D721Med (cell line): Measurements from ENCODE around the gene TMEM182.

Experiments used
- DNase-seq: peaks from one replicate; pipeline ENCODE4 v3.0.0; 2011; ENCODE audit warnings: low spot score; ENCODE audit not compliant: insufficient read length
- FAIRE-seq: peaks from 2 replicates; lab custom pipeline; 2011; peaks lifted over from hg19 to GRCh38; lab: Jason Lieb, UNC
- TF ChIP-seq, protein P1 (sequence below): IDR thresholded peaks from 2 replicates; pipeline ENCODE4 v1.5.1; 2012; ENCODE audit warnings: mild to moderate bottlenecking, control low read depth; ENCODE audit not compliant: insufficient read depth; ENCODE audit errors: missing control alignments

TMEM182 gene, protein sequence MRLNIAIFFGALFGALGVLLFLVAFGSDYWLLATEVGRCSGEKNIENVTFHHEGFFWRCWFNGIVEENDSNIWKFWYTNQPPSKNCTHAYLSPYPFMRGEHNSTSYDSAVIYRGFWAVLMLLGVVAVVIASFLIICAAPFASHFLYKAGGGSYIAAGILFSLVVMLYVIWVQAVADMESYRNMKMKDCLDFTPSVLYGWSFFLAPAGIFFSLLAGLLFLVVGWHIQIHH

DNA sequence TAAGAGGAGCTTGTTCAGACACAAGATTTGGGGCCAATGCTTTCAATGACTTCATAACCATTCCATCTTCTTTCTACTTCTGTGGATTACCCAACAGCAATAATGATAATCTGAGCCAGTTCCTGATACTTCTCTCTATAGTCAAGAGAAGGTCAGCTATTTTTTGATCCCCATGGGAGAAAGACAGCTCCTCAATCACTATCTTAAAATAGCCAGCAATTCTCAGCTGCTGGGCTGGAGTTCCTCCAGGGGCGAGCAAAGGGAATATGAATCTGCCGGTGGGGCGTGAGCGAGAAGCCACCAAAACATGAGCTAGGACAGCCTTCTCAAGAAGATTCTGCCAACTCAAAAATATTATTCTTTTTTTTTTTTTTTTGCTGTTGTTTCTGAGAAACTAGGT is at the start of gene TMEM182:
Gene TMEM182 (plus strand): TSS at position 269 of the 400 bp plus-strand sequence. CDS start 187 bp downstream, outside the sequence.
- TF ChIP-seq, protein P1, sequence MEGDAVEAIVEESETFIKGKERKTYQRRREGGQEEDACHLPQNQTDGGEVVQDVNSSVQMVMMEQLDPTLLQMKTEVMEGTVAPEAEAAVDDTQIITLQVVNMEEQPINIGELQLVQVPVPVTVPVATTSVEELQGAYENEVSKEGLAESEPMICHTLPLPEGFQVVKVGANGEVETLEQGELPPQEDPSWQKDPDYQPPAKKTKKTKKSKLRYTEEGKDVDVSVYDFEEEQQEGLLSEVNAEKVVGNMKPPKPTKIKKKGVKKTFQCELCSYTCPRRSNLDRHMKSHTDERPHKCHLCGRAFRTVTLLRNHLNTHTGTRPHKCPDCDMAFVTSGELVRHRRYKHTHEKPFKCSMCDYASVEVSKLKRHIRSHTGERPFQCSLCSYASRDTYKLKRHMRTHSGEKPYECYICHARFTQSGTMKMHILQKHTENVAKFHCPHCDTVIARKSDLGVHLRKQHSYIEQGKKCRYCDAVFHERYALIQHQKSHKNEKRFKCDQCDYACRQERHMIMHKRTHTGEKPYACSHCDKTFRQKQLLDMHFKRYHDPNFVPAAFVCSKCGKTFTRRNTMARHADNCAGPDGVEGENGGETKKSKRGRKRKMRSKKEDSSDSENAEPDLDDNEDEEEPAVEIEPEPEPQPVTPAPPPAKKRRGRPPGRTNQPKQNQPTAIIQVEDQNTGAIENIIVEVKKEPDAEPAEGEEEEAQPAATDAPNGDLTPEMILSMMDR: no peak
- FAIRE-seq: no peak
- DNase-seq: no peak

DNA sequence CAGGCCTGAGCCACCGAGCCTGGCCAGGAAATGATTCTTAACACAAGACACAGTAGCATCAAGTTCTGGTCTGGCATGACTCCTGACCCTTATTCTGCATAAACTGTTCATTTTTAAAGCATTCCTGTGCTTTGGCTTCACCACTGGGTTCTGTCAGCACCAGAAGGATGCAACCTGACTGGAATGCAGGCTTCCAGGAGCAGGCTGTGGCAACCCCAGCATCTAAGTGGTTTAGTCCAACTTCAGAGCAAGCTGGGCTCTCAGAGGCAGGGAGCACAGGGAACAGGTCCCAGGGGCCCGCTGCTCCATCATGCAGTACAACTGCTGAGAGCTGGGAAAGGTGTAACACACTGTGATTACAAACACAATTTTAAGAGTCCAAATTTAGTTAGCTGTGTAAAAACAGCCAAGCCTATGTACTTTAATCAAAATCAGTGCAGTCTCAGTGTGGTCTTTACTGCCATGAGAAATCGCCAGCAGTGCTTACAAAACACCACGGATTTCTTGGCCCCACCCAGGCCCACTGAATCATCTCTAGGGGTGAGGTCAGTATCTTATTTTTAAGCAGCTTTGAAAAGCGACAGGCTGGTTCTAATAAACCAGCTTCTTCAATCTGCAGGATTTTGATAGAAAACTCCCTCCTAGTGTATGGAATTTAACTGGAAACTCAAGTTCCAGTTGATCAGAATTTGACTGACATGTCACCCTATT is 44.4 kb upstream of the TMEM182 start:
- DNase-seq: no peak

DNA sequence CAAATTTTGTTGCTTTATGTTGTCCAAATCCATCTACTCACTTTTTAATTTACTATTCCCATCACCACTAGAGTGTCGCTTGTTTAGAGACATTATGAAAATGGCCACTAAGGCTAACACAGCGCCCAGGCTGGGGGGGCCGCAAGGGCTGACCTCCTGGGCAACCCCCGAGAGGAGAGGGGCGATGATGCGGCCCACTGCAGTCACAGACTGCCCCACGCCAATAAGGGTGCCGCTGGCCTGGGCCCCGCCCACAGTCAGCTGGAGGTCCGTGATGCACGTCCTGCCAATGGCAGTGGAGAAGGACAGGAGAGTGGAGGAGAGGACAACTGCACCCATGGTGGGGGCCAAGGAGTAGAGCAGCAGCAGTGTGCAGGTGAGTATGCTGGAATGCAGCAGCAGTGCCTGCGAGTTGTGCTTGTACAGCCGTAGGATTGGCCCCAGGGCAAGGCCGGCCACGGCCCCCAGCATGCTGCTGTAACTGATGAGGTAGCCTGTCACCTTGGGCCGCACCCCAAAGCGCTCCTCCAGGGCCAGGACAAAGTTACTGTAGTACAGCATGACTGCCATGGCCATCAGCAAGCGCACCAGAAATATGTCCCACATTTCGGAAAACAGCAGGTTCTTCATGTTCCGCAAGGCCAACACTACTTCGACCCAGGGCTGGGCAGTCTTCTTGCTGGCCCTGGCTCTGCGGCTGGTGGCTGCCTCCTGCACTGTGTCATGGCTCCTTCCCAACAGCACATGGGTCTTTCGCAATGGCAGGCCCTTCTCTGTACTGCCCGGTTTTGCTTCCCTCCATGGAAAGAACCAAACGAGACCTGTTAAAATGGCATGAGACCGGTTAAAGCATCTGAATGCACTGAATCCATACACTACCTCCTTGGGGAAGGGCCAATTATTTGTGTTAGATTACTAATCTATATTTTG is 43.2 kb upstream of the TMEM182 start:
- TF ChIP-seq, protein P1: no peak
- DNase-seq (no peak), FAIRE-seq (no peak)

More for the DNA sequence above, 44.4 kb upstream of the TMEM182 start:
- TF ChIP-seq, protein P1: no peak
- no peak for FAIRE-seq

DNA sequence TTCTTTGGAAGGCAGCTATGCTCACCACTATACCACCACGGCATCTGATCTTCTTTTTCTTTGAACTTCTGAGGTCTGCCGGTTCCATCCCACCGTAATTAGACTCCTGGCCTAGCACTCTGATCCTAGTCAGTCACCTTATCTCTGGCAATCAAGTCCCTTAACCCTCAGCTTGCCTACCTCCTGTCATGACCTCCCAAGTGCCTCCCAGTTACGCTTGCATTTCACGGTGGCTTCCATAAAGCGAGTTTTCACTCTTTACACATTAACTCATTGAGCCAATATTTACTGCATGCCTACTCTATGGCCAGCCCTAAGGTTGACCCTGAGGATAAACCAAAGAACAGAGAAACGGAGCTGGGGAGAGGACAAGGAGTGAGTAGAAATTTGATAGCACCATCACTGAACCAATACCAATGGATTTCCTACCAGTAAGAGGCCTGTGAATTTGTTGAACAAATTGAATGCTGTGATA is 37.8 kb upstream of the TMEM182 start:
- no peak for FAIRE-seq

DNA sequence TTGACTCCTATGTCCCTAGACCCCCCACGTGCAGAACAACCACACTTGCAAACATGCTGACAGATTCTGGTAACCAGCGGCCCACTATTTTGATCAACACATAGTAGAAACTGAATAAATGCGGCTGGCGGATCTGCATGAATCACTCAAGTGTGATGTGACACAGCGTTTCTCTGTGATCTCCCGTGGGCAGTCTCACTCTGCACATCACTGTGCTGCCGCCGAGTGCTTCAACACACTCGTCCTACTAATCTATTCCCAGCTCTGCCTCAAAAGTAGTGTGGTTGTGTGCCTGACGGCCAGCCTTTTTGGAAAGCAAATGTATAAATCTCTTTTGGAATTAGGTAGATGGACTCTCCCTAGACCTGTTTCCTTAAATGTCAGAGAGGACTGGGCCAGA is 37.3 kb upstream of the TMEM182 start:
- FAIRE-seq (no peak), DNase-seq (no peak)
- TF ChIP-seq, protein P1: no peak

More for the DNA sequence above, 37.8 kb upstream of the TMEM182 start:
- no peak for DNase-seq
- TF ChIP-seq, protein P1: no peak

DNA sequence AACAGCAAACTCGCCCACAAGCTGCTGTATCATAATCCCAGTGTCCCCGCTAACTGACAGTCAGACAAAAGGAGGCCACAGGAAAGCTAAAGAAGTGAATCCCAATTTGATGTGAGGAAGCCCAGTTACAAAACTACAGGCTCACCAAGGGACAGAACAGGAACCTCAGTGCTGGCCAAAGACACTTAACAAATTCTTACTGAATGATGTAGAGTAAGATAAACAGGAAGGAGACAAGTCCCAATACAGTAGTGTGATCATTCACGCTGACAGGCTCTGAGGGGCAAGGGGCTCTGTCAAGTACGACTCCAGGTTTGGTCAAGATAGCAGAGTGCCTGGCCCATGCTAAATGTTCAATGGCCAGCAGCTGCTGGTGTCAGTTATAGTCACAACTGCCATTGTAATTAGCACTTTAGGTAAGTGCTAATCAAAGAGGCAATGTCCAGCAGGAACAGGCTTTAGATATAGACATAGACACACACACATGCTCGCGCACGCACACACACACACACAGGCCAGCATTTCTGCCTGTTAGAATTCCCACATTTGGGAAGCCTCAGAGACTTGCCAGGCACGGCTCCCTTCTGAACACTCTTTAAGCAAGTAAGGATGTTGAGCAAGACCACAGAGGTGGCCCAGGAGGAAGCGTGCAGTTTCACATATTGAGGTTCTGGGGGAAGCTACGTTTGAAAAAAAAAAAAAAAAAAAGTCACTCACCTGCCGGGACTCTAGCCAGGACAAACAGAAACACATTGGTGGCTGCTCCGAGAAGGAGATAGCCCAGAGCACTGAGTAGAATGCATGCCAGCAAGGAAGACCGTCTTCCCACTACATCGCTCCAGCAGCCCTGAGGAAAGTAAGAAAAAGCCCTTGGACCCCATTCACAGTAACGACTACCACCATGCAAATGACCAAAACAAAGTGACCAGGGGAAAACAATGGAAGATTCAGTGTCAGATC is 35.4 kb upstream of the TMEM182 start:
- FAIRE-seq: no peak
- no peak for DNase-seq
- TF ChIP-seq, protein P1: no peak
